ENCODE data around the gene PAX5.
A peak's percentile ranks its signal among the peaks of the same experiment; 100 is the strongest.

PAX5 gene

GRCh38 chr9:36956908-36957307 is 77.2 kb downstream of the PAX5 start:
- DNase-seq: no peak

- no peak for DNase-seq
Measured at GRCh38 chr9:36950389-36950788, 83.7 kb downstream of the PAX5 start.

- DNase-seq: no peak
Measured at GRCh38 chr9:36949466-36949865, 84.6 kb downstream of the PAX5 start.

- no peak for DNase-seq
Measured at GRCh38 chr9:36948051-36948450, 86.0 kb downstream of the PAX5 start.

- DNase-seq: peak; percentile 33
Measured at GRCh38 chr9:36946653-36947052, 87.4 kb downstream of the PAX5 start.

- no peak for DNase-seq
Measured at GRCh38 chr9:36945999-36946398, 88.1 kb downstream of the PAX5 start.

GRCh38 chr9:36942891-36943290 is 91.2 kb downstream of the PAX5 start:
- DNase-seq: no peak

GRCh38 chr9:36941441-36941840 is 92.6 kb downstream of the PAX5 start:
- no peak for DNase-seq

GRCh38 chr9:36940881-36941280 is 93.2 kb downstream of the PAX5 start:
- DNase-seq: no peak

GRCh38 chr9:36940500-36940853 is 93.6 kb downstream of the PAX5 start:
- DNase-seq: no peak

- DNase-seq: no peak
Measured at GRCh38 chr9:36939655-36940499, 94.2 kb downstream of the PAX5 start.

- DNase-seq: no peak
Measured at GRCh38 chr9:36939214-36939613, 94.9 kb downstream of the PAX5 start.

GRCh38 chr9:36938617-36939016 is 95.5 kb downstream of the PAX5 start:
- no peak for DNase-seq

GRCh38 chr9:36937951-36938350 is 96.1 kb downstream of the PAX5 start:
- DNase-seq: no peak

GRCh38 chr9:36937346-36937745 is 96.7 kb downstream of the PAX5 start:
- no peak for DNase-seq

GRCh38 chr9:36936498-36936831 is 97.6 kb downstream of the PAX5 start:
- no peak for DNase-seq

- DNase-seq: no peak
Measured at GRCh38 chr9:36935768-36936497, 98.1 kb downstream of the PAX5 start.

- DNase-seq: no peak
Measured at GRCh38 chr9:36935332-36935731, 98.7 kb downstream of the PAX5 start.

GRCh38 chr9:36934478-36935065 is 99.5 kb downstream of the PAX5 start:
- DNase-seq: no peak

- DNase-seq: no peak
Measured at GRCh38 chr9:36933676-36934215, 100.3 kb downstream of the PAX5 start.

- no peak for DNase-seq
Measured at GRCh38 chr9:36932198-36932597, 101.9 kb downstream of the PAX5 start.

- no peak for DNase-seq
Measured at GRCh38 chr9:36930941-36931340, 103.1 kb downstream of the PAX5 start.

- no peak for DNase-seq
Measured at GRCh38 chr9:36929350-36929675, 104.8 kb downstream of the PAX5 start.
